ENCODE measurements around the gene ALKBH8. TPM values are rescaled to one million over a fixed set of nuclear protein-coding genes. Genes with fewer than 3 reads are reported as not detected.
"Not testable (repeated sequence)": the region's sequence is repeated elsewhere in the genome, so short reads cannot be mapped to it uniquely, and the experiment has no call there.

Gene ALKBH8
- total and polyA plus RNA-seq, 2 of the 13 experiments (the other 11 are each of a cell fraction or from before 2014, with no cell fraction given): 2.4 to 9.1 TPM

DNA sequence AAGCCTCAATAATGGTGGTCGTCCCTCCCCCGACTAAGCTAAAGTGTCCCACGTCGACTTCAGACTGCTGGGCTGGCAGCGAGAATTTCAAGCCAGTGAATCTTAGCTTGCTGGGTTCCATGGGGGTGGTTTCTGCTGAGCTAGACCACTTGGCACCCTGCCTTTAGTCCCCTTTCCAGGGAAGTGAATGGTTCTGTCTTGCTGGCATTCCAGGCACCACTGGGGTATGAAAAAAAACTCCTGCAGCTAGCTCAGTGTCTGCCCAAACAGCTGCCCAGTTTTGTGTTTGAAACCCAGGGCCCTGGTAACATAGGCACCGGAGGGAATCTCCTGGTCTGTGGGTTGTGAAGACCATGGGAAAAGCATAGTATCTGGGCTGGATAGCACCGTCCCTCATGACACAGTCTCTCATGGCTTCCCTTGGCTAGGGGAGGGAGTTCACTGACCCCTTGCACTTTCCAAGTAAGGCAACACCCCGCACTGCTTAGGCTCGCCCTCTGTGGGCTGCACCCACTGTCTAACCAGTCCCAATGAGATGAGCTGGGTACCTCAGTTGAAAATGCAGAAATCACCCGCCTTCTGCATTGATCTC is 99.2 kb downstream of the ALKBH8 start:
- CTCF ChIA-PET (ENCODE audit: low intra/inter-chr PET ratio, low total read pairs); H3K4me1 ChIP-seq (ENCODE audit: insufficient read depth, low read length); H3K27ac ChIP-seq (ENCODE audit: extremely low read length, insufficient read depth, low read length); intact Hi-C loops (cut with micrococcal nuclease; ENCODE audit: unreplicated experiment); H3K79me2 ChIP-seq (ENCODE audit: insufficient read depth, low read length); BruUV-seq (replicated peaks); H3K9me3 ChIP-seq (ENCODE audit: low read length); H3K36me3 ChIP-seq (replicated peaks in 1 of 2; ENCODE audit: control insufficient read depth in 1 of 2, insufficient read depth in 2 of 2, low read length in 2 of 2); H4K20me1 ChIP-seq (ENCODE audit: insufficient read depth, low read length); in situ Hi-C loops (cut with HindIII; ENCODE audit: extremely low pct_ligation_motif_present, low pct_unique_long_range_greater_than_20kb); FAIRE-seq; H3K27me3 ChIP-seq (ENCODE audit: control insufficient read depth in 1 of 2, insufficient read depth in 2 of 2, low read length in 2 of 2); H2AFZ ChIP-seq (ENCODE audit: low read length); TF ChIP-seq NR2F6, SOX6 (IDR thresholded peaks at IDR 0.05): not testable (repeated sequence)
- POLR2A ChIA-PET: interaction anchor here (2.1 kb wide), 1 partner anchor 9 kb away, joined by 10 read pairs; the partner anchor contains the start of gene CWF19L2
- Histone ChIP-seq H3K4me3 (replicated peaks in 1 of 3; ENCODE audit: insufficient read depth in 1 of 3, low read depth in 2 of 3, low read length in 3 of 3) (peak overlapping the region; percentile 31 to 54 (median 51); a peak in 5 of 6 replicates), H3K9ac (ENCODE audit: insufficient read depth, low read depth, low read length) (peak overlapping the region; percentile 20; the same call in 1 of the 2 replicates), H3K4me2 (ENCODE audit: low read depth, low read length) (peak overlapping the region; percentile 75)
- no CpG with 5 or more reads among the region's 10 CpGs for WGBS (ENCODE audit: low lambda C conversion rate)
- DNase-seq (ENCODE audit: low spot score) (peak; percentile 12), ATAC-seq (peak; percentile 99)
- peak; percentile 50; the same call in 1 of the 2 replicates for TF ChIP-seq ZNF501 (CRISPR knock-in tag; IDR thresholded peaks at IDR 0.05)
- TF ChIP-seq POLR2A (IDR thresholded peaks at IDR 0.05; ENCODE audit: insufficient read depth in 1 of 2, low read depth in 2 of 2, low read length in 2 of 2): 0 out of 4 replicates have a peak, but pooled peaks of 1 of the 2 experiments have one; percentile 13
- TF ChIP-seq NR2F6 (CRISPR knock-in tag; IDR thresholded peaks at IDR 0.05): peak; percentile 21; the same call in 1 of the 2 replicates
- TF ChIP-seq, protein P1, sequence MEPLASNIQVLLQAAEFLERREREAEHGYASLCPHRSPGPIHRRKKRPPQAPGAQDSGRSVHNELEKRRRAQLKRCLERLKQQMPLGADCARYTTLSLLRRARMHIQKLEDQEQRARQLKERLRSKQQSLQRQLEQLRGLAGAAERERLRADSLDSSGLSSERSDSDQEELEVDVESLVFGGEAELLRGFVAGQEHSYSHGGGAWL (CRISPR knock-in tag; IDR thresholded peaks at IDR 0.05): 0 out of 2 replicates have a peak, but pooled peaks have one; percentile 37
- TF ChIP-seq MTF2 (CRISPR knock-in tag; IDR thresholded peaks at IDR 0.05; ENCODE audit: borderline replicate concordance): 0 out of 2 replicates have a peak, but pooled peaks have one; percentile 54
- TF ChIP-seq STAG1 (CRISPR knock-in tag; IDR thresholded peaks at IDR 0.05): peak; percentile 19; the same call in 1 of the 2 replicates
- peak; percentile 43; the same call in 1 of the 2 replicates for TF ChIP-seq PHF8 (CRISPR knock-in tag; IDR thresholded peaks at IDR 0.05)
- peak; percentile 50; the same call in 1 of the 2 replicates for TF ChIP-seq RXRA (CRISPR knock-in tag; IDR thresholded peaks at IDR 0.05)
- TF ChIP-seq, protein P2, sequence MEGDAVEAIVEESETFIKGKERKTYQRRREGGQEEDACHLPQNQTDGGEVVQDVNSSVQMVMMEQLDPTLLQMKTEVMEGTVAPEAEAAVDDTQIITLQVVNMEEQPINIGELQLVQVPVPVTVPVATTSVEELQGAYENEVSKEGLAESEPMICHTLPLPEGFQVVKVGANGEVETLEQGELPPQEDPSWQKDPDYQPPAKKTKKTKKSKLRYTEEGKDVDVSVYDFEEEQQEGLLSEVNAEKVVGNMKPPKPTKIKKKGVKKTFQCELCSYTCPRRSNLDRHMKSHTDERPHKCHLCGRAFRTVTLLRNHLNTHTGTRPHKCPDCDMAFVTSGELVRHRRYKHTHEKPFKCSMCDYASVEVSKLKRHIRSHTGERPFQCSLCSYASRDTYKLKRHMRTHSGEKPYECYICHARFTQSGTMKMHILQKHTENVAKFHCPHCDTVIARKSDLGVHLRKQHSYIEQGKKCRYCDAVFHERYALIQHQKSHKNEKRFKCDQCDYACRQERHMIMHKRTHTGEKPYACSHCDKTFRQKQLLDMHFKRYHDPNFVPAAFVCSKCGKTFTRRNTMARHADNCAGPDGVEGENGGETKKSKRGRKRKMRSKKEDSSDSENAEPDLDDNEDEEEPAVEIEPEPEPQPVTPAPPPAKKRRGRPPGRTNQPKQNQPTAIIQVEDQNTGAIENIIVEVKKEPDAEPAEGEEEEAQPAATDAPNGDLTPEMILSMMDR (CRISPR knock-in tag; IDR thresholded peaks at IDR 0.05): peak; percentile 34; the same call in 1 of the 2 replicates
- peak; percentile 17; the same call in 1 of the 2 replicates for TF ChIP-seq SOX6 (CRISPR knock-in tag; IDR thresholded peaks at IDR 0.05)
- TF ChIP-seq, protein P3, sequence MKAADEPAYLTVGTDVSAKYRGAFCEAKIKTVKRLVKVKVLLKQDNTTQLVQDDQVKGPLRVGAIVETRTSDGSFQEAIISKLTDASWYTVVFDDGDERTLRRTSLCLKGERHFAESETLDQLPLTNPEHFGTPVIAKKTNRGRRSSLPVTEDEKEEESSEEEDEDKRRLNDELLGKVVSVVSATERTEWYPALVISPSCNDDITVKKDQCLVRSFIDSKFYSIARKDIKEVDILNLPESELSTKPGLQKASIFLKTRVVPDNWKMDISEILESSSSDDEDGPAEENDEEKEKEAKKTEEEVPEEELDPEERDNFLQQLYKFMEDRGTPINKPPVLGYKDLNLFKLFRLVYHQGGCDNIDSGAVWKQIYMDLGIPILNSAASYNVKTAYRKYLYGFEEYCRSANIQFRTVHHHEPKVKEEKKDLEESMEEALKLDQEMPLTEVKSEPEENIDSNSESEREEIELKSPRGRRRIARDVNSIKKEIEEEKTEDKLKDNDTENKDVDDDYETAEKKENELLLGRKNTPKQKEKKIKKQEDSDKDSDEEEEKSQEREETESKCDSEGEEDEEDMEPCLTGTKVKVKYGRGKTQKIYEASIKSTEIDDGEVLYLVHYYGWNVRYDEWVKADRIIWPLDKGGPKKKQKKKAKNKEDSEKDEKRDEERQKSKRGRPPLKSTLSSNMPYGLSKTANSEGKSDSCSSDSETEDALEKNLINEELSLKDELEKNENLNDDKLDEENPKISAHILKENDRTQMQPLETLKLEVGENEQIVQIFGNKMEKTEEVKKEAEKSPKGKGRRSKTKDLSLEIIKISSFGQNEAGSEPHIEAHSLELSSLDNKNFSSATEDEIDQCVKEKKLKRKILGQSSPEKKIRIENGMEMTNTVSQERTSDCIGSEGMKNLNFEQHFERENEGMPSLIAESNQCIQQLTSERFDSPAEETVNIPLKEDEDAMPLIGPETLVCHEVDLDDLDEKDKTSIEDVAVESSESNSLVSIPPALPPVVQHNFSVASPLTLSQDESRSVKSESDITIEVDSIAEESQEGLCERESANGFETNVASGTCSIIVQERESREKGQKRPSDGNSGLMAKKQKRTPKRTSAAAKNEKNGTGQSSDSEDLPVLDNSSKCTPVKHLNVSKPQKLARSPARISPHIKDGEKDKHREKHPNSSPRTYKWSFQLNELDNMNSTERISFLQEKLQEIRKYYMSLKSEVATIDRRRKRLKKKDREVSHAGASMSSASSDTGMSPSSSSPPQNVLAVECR (CRISPR knock-in tag; IDR thresholded peaks at IDR 0.05; ENCODE audit: borderline replicate concordance): peak; percentile 17; the same call in 1 of the 2 replicates
- TF ChIP-seq PRDM10 (CRISPR knock-in tag; IDR thresholded peaks at IDR 0.05; ENCODE audit: low read depth): peak; percentile 92
